Stromal cell of bone marrow (primary cell): ENCODE results near the gene MAP7.
"Not testable (repeated sequence)": the region's sequence is repeated elsewhere in the genome, so short reads cannot be mapped to it uniquely, and the experiment has no call there.

ENCODE experiments used
- DNase-seq: peaks from one replicate; pipeline ENCODE4 v3.0.0-alpha.2; 2012; ENCODE audit warnings: low read depth

MAP7 gene

GRCh38 chr6:136503303-136504029 lies 46.8 kb downstream of the MAP7 start:
- no peak for DNase-seq

DNA sequence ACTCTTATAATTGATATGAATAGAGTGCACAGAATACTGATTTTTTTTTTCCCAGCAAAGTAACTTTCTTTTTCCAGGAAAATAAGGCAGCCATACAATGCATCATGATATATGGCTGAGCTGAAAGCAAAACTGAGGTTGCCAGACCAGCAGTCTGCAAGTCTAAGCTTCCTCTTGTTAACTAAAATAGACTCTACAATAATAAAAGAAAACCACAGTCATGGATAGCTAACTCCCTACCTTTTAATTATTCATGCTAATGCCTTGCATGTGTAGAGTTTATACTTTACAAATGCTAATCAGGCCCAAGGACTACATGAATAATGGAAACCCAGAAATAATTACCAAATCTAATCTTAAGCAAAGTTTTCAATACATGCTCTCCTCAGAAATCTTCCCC lies 47.4 kb downstream of the MAP7 start:
- DNase-seq, result no peak

DNA sequence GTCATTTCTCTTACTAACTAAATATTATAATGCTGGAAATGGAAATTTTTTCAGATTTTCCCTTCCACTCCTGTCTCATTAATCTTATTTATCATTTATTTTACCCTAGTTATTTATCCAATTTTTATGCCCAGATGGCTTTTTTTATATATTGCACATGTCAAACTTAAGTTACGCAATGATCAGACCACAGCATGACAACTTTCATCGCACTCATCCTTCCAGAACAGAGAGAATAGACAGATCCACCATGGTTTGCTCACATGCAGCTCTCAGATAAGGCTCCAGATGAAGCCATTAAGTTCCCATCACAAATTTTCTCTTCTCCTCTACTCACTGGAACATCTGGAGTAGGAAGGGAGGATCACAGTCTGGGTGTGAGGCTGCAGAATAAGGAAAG lies 48.7 kb downstream of the MAP7 start:
- no peak for DNase-seq

DNA sequence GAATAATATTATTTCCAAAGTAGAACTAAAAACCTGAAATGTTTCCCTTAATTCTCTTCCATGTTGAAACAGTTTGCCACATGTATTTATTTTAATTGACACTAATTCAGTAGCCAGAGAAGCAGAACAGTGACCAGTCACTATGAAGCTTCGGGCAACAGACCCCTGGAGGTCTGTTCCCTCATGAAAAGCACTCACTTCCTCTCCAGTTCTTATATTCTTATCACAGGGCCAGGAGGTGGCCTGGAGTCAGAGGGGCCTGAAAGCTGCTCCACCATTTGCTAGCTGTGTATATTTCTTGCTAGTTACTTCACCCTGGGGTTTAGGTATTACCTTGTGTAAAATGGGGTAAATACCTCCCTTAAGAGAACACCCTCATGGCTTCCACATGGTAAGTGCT lies 49.1 kb downstream of the MAP7 start:
- DNase-seq, result no peak

GRCh38 chr6:136500414-136500813 lies 49.8 kb downstream of the MAP7 start:
- no peak for DNase-seq

DNA sequence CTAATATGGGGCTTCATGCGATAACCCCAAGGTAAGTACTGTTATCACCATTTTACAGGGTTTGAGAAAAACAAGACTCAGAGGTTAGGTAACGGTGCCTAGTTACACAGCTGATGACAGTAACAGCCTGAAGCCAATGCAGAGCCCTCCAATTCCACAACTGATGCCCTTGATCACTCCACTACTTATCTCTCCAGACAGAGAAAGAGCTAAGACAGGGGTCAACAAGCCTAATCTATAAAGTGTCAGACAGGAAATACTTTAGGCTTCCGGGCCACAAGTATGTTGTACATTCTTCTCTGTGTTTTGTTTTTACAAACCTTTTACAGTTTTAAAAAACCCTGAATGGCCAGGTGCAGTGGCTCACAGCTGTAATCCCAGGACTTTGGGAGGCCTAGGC lies 50.9 kb downstream of the MAP7 start:
- no peak for DNase-seq

- DNase-seq, result not testable (repeated sequence)
Observed at GRCh38 chr6:136496449-136496848, 53.8 kb downstream of the MAP7 start.

DNA sequence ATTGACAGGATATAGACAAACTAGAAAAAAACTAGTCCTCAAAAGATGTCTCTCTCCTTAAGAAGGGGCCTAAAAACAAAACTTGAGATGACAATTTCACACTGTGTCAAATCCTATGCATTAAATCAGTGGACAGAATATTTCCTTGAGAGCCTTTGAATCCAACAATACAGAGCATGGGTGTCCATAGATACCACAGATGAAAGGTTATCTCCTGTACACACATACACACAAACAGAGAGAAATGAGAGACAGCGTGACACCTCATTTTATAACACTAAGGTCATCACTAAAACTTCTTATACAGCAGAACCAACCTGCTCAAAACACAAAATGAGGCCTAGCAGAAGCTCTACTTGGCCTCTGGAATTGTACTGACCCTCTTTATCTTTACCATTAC lies 55.5 kb downstream of the MAP7 start:
- no peak for DNase-seq

GRCh38 chr6:136494059-136494458 lies 56.2 kb downstream of the MAP7 start:
- DNase-seq, result no peak

GRCh38 chr6:136492409-136492808 lies 57.8 kb downstream of the MAP7 start:
- no peak for DNase-seq

DNA sequence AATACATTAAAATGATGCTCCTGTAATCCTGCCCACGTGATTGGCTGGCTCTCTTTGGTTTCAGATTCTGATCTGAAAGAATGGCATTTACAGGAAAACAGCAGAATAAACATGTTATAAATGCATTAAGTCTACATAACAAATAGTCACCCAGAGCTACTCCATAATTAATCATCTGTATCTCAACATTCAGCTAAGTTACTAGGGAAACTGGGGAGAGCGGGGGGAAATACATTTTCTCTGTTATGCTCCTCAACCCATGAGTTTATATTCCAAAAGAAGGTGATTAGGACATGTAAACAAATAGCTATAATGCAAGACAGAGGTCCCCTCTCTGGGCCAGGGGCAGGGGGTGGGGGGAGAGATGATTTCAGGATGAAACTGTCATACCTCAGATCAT lies 58.5 kb downstream of the MAP7 start:
- DNase-seq, result no peak

- no peak for DNase-seq
Observed at GRCh38 chr6:136491251-136491650, 59.0 kb downstream of the MAP7 start.

- DNase-seq, result not testable (repeated sequence)
Observed at GRCh38 chr6:136489689-136490033, 60.6 kb downstream of the MAP7 start.

- no peak for DNase-seq
Observed at GRCh38 chr6:136487759-136488425, 62.3 kb downstream of the MAP7 start.

DNA sequence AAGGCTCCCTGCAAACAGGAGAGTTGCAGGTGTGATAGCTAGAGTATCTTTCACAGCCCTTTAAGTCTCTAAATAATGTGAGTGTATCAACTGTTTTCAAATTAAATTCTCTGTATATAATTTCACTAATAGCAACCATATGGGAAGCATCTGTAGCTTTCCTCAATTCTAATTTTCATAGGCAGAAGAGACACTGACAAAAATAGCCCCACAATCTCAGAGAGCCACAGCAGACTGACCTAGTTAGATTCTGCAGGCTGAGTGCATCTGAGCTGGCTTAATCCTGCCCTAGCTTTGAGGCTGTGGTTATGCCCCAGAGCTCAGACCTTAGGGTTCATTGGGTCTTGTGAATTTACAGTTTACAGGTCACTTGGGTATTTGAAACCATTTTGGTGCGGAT lies 63.9 kb downstream of the MAP7 start:
- no peak for DNase-seq

- no peak for DNase-seq
Observed at GRCh38 chr6:136483906-136484305, 66.3 kb downstream of the MAP7 start.

GRCh38 chr6:136483005-136483404 lies 67.2 kb downstream of the MAP7 start:
- DNase-seq, result not testable (repeated sequence)

DNA sequence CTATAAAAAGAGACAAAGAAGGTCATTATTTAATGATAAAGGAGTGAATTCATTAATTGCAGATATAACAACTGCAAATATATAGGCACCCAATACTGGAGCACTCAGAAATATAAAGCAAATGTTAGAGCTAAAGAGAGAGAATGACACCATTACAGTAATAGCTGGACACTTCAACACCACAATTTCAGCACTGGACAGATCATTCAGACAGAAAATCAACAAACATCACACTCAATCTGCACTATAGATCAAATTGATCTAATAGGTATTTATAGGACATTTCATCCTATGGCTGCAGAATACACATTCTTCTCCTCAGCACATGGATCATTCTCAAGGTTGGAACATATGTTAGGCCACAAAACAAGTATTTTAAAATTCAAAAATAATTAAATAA lies 72.7 kb downstream of the MAP7 start:
- no peak for DNase-seq

- no peak for DNase-seq
Observed at GRCh38 chr6:136475686-136476085, 74.5 kb downstream of the MAP7 start.

GRCh38 chr6:136474241-136474640 lies 76.0 kb downstream of the MAP7 start:
- no peak for DNase-seq

- no peak for DNase-seq
Observed at GRCh38 chr6:136471922-136472321, 78.3 kb downstream of the MAP7 start.

- DNase-seq, result no peak
Observed at GRCh38 chr6:136471372-136471771, 78.8 kb downstream of the MAP7 start.

- DNase-seq, result no peak
Observed at GRCh38 chr6:136470044-136470443, 80.2 kb downstream of the MAP7 start.

DNA sequence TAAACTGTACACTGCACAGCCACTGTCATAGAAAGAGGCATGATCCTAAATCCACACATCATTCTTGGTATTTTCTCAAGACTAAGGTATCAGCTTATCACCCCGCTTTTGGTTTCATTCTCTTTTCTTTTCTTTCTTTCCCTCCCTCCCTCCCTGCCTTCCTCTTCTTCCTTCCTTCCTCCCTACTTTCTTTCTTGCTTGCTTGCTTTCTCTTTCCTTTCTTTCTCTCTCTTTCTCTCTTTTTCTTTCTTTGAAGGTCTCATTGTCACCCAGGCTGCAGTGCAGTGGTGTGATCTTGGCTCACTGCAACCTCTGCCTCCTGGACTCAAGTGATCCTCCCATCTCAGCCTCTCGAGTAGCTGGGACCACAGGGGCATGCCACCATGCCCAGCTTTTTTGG lies 81.1 kb downstream of the MAP7 start:
- DNase-seq, result no peak
